ENCODE measurements around the gene EVX2.

DNA sequence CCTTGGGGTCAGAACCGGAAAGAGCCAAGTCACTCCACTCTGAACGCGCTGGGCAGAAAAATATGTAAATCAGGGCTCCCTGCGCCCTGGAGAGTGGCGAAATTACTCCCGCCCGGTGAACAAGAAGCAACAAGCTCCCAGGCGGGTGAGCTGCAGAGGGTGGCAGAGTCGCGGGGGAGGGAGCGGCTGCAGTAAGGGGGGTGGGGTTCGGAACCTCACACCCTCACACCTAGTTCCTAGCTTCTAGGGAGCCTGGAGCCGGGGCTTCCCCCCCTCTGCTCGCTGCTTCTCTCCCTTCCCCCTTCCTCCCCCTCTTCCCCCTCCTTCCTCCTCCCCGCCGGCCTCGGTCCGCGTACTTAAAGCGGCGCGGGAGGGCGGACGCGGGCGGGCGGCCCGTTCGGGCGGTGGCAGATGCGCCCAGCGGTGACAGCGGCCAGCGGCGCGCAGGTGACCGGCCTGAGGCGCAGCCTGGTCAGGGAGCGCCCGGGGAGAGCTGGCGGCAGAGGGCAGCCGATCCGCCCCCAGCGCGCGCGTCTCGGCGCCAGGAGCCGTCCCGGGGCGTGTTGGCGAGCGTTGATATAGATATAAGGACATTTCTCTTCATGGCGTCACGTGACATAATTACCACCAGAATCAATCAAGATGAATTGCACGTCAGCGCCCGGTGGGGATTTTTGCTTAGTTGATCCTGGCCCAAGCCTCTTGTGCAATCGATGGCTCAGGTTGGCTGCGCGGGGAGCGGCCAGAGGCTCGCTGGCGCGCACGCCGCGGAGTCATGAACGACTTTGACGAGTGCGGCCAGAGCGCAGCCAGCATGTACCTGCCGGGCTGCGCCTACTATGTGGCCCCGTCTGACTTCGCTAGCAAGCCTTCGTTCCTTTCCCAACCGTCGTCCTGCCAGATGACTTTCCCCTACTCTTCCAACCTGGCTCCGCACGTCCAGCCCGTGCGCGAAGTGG lies 23.1 kb upstream of the EVX2 start, which contains the start of gene HOXD11:
- TF ChIP-seq, protein P1, sequence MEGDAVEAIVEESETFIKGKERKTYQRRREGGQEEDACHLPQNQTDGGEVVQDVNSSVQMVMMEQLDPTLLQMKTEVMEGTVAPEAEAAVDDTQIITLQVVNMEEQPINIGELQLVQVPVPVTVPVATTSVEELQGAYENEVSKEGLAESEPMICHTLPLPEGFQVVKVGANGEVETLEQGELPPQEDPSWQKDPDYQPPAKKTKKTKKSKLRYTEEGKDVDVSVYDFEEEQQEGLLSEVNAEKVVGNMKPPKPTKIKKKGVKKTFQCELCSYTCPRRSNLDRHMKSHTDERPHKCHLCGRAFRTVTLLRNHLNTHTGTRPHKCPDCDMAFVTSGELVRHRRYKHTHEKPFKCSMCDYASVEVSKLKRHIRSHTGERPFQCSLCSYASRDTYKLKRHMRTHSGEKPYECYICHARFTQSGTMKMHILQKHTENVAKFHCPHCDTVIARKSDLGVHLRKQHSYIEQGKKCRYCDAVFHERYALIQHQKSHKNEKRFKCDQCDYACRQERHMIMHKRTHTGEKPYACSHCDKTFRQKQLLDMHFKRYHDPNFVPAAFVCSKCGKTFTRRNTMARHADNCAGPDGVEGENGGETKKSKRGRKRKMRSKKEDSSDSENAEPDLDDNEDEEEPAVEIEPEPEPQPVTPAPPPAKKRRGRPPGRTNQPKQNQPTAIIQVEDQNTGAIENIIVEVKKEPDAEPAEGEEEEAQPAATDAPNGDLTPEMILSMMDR (IDR thresholded peaks at IDR 0.05): no peak
- TF ChIP-seq POLR2A (IDR thresholded peaks at IDR 0.05): peak in 1 of 2 donors; percentile 56

All from uterus (tissue), 2 donors.